K562 (cell line): ENCODE results near the gene ZKSCAN4. TPM values are rescaled to one million over a fixed set of nuclear protein-coding genes. Genes with fewer than 3 reads are reported as not detected.

Experiments
- ARID3A ChIP-seq: IDR thresholded peaks from 2 replicates; pipeline ENCODE4 v1.6.1; 2012; ENCODE audit warnings: low read depth, low read length, improper control_type of control experiment, borderline replicate concordance
- ARNT ChIP-seq, 2 experiments: fragments of 450-650 bp; IDR thresholded peaks; 2 replicates each; pipeline ENCODE4 v1.6.1; 2016; ENCODE audit warnings: mild to moderate bottlenecking in 1 of 2
- BMI1 ChIP-seq: fragments of 150-350 bp; IDR thresholded peaks from 2 replicates; pipeline ENCODE4 v1.6.1; 2014; ENCODE audit warnings: low read length
- DEAF1 ChIP-seq: fragments of 450-650 bp; formaldehyde crosslinking; IDR thresholded peaks from 2 replicates; pipeline ENCODE4 v1.4.0; 2020; ENCODE audit warnings: mild to moderate bottlenecking, moderate library complexity
- ELF1 ChIP-seq: fragments of 200-800 bp; sonication (Bioruptor generic); IDR thresholded peaks from 2 replicates; pipeline ENCODE4 v1.6.1; 2016; ENCODE audit warnings: missing genetic modification characterization, missing compliant biosample characterization
- ETV5 ChIP-seq: sonication (generic); formaldehyde crosslinking; IDR thresholded peaks from 2 replicates; pipeline ENCODE4 v1.4.0; 2020; ENCODE audit warnings: low read depth, mild to moderate bottlenecking, missing genetic modification reagents
- FOXA1 ChIP-seq: fragments of 450-650 bp; IDR thresholded peaks from 2 replicates; pipeline ENCODE4 v1.6.1; 2016; ENCODE audit warnings: mild to moderate bottlenecking, borderline replicate concordance
- GATAD2A ChIP-seq: fragments of 450-650 bp; IDR thresholded peaks from 2 replicates; pipeline ENCODE4 v1.6.1; 2017
- HCFC1 ChIP-seq: IDR thresholded peaks from 2 replicates; pipeline ENCODE4 v1.6.1; 2012; ENCODE audit warnings: low read depth, low read length, improper control_type of control experiment
- MLX ChIP-seq, 2 experiments: fragments of 450-650 bp in 1 of 2; sonication (generic) in 1 of 2; formaldehyde crosslinking; conservative IDR thresholded peaks; 2 replicates each; pipeline versions ENCODE4 v1.4.0 to v1.8.1; 2020 to 2022; ENCODE audit warnings: mild to moderate bottlenecking in 1 of 2, missing genetic modification reagents in 1 of 2
- NFIX ChIP-seq: fragments of 250-450 bp; sonication (Bioruptor Pico); IDR thresholded peaks from 2 replicates; pipeline ENCODE4 v1.4.0; 2020; ENCODE audit warnings: low read depth, mild to moderate bottlenecking, moderate library complexity
- PRDM10 ChIP-seq: fragments of 450-650 bp; IDR thresholded peaks from 2 replicates; pipeline ENCODE4 v1.6.1; 2018; ENCODE audit not compliant: partially characterized antibody
- RNF2 ChIP-seq: sonication (generic); IDR thresholded peaks from 2 replicates; pipeline ENCODE4 v1.6.1; 2016
- SIX5 ChIP-seq, 2 experiments: IDR thresholded peaks; 2 replicates each; pipeline ENCODE4 v1.6.1; 2011; ENCODE audit warnings: low read length in 2 of 2, borderline replicate concordance in 1 of 2, low read depth in 1 of 2, mild to moderate bottlenecking in 1 of 2, moderate library complexity in 1 of 2; ENCODE audit not compliant: insufficient read depth in 1 of 2
- SMAD4 ChIP-seq: fragments of 250-450 bp; sonication (Bioruptor Pico); conservative IDR thresholded peaks from 2 replicates; pipeline ENCODE4 v1.8.0; 2021; ENCODE audit warnings: inconsistent platforms, mild to moderate bottlenecking, moderate library complexity
- SMARCA5 ChIP-seq: fragments of 450-650 bp; IDR thresholded peaks from 2 replicates; pipeline ENCODE4 v1.6.1; 2016
- TAF9B ChIP-seq: fragments of 450-650 bp; IDR thresholded peaks from 2 replicates; pipeline ENCODE4 v1.6.1; 2018; ENCODE audit warnings: mild to moderate bottlenecking; ENCODE audit not compliant: partially characterized antibody
- ZC3H11A ChIP-seq: IDR thresholded peaks from 2 replicates; pipeline ENCODE4 v1.6.1; 2012; ENCODE audit warnings: low read depth, low read length, improper control_type of control experiment
- ZKSCAN8 ChIP-seq: fragments of 200-800 bp; sonication (Bioruptor generic); IDR thresholded peaks from 2 replicates; pipeline ENCODE4 v1.6.1; 2016; ENCODE audit warnings: missing genetic modification characterization, missing compliant biosample characterization
- ZNF263 ChIP-seq: sonication (generic); formaldehyde crosslinking; IDR thresholded peaks from 2 replicates; pipeline ENCODE4 v1.8.0; 2022; ENCODE audit warnings: mild to moderate bottlenecking, missing genetic modification reagents, borderline replicate concordance
- polyA plus RNA-seq, 8 experiments: library from polyadenylated mRNA; depleted of rRNA in 4 of 8; stranded (reverse) in 5 of 8; unstranded in 3 of 8; fragments of >200 nt; fragmentation: Nextera tagmentation in 2 of 8; fragmentation: Illumina TruSeq in 1 of 8; extraction: Ambion mirVana in 2 of 8; extraction: Trizol in 1 of 8; gene quantifications; 2 replicates each; pipeline versions ENCODE4 v1.2.1 to v1.2.3, GENCODE V29; 2011 to 2014; ENCODE audit warnings: inconsistent platforms in 1 of 8, missing spikeins in 1 of 8
- total RNA-seq, 7 experiments: library from RNA; depleted of rRNA in 6 of 7; stranded (reverse); fragments of >200 nt in 6 of 7; fragmentation: Illumina TruSeq in 2 of 7; extraction: Trizol in 2 of 7; gene quantifications; 2 replicates each; pipeline versions ENCODE4 v1.2.1 to v1.2.3, GENCODE V29; 2011 to 2021; ENCODE audit warnings: low replicate concordance in 1 of 7

ZKSCAN4 gene
- total and polyA plus RNA-seq, 9 of the 15 experiments (the other 6 are each of a cell fraction or from before 2014, with no cell fraction given): 1.2 to 5.3 (median 4.7) TPM

- TF ChIP-seq ARID3A: peak; percentile 66; the same call in 1 of the 2 replicates
- peak; percentile 80 for TF ChIP-seq PRDM10
- no peak for TF ChIP-seq NFIX (CRISPR knock-in tag)
- peak; percentile 36; the same call in 1 of the 2 replicates for TF ChIP-seq ZNF263 (CRISPR knock-in tag)
- TF ChIP-seq TAF9B: peak; percentile 97
- peak; percentile 93 for TF ChIP-seq RNF2
- TF ChIP-seq ZKSCAN8 (CRISPR knock-in tag): 0 out of 2 replicates have a peak, but pooled peaks have one; percentile 58
- peak; percentile 4 to 31; a peak in 2 of 4 replicates for TF ChIP-seq ARNT (IDR thresholded peaks at IDR 0.05)
- peak; percentile 55 to 63; a peak in 3 of 4 replicates for TF ChIP-seq SIX5 (IDR thresholded peaks at IDR 0.05; ENCODE audit: borderline replicate concordance in 1 of 2, insufficient read depth in 1 of 2, low read depth in 1 of 2, low read length in 2 of 2)
- TF ChIP-seq HCFC1: peak; percentile 92
- TF ChIP-seq SMAD4: peak; percentile 73
- TF ChIP-seq GATAD2A: peak; percentile 89; the same call in 1 of the 2 replicates
- peak; percentile 93; the same call in 1 of the 2 replicates for TF ChIP-seq ZC3H11A
- no peak for TF ChIP-seq SMARCA5
- no peak for TF ChIP-seq FOXA1
- peak; percentile 97 for TF ChIP-seq ETV5 (CRISPR knock-in tag)
- TF ChIP-seq BMI1: 0 out of 2 replicates have a peak, but pooled peaks have one; percentile 35
- peak; percentile 95 for TF ChIP-seq ELF1 (tag)
- 0 out of 4 replicates have a peak, but pooled peaks of 1 of the 2 experiments have one; percentile 24 for TF ChIP-seq MLX (CRISPR knock-in tag; conservative IDR thresholded peaks at IDR 0.05)
- TF ChIP-seq DEAF1 (CRISPR knock-in tag): 0 out of 2 replicates have a peak, but pooled peaks have one; percentile 4
Measured at GRCh38 chr6:28225056-28225834, 26.8 kb downstream of the ZKSCAN4 start, which contains the start of gene ZSCAN9 (continued).
